ENCODE data around the gene ATG2A.

ATG2A gene

GRCh38 chr11:64925536-64926436 lies 8.8 kb upstream of the ATG2A start:
- Histone ChIP-seq H3K4me3 (ENCODE audit: insufficient read depth, low read depth, low read length, poor library complexity, severe bottlenecking) (peak overlapping the region; percentile 90), H3K4me1 (ENCODE audit: control insufficient read depth, insufficient read depth, low read length, poor library complexity, severe bottlenecking) (peaks cover 16% of the 10 kb centered on the region), H3K27me3 (replicated peaks; ENCODE audit: control insufficient read depth, insufficient read depth, low read length, poor library complexity, severe bottlenecking) (no peaks in the 10 kb centered on the region)

GRCh38 chr11:64924910-64925284 lies 7.9 kb upstream of the ATG2A start:
- H3K4me3 ChIP-seq (ENCODE audit: insufficient read depth, low read depth, low read length, poor library complexity, severe bottlenecking), result peak overlapping the region; percentile 90
- H3K9me3 ChIP-seq (ENCODE audit: control insufficient read depth, low read length), result no peaks in the 10 kb centered on the region
- H3K36me3 ChIP-seq (ENCODE audit: control insufficient read depth, insufficient read depth, low read length), result peaks cover 5% of the 10 kb centered on the region
- peaks cover 16% of the 10 kb centered on the region for H3K4me1 ChIP-seq (ENCODE audit: control insufficient read depth, insufficient read depth, low read length, poor library complexity, severe bottlenecking)
- H3K27ac ChIP-seq (ENCODE audit: insufficient read depth, low read length, poor library complexity, severe bottlenecking), result peak overlapping the region; percentile 85
- H3K27me3 ChIP-seq (replicated peaks; ENCODE audit: control insufficient read depth, insufficient read depth, low read length, poor library complexity, severe bottlenecking), result no peaks in the 10 kb centered on the region
- DNase-seq, result no peak

More at GRCh38 chr11:64925536-64926436, 8.8 kb upstream of the ATG2A start:
- no peak overlapping the region for H3K27ac ChIP-seq (ENCODE audit: insufficient read depth, low read length, poor library complexity, severe bottlenecking)
- no peak for DNase-seq
- no peaks in the 10 kb centered on the region for H3K9me3 ChIP-seq (ENCODE audit: control insufficient read depth, low read length)
- peaks cover 14% of the 10 kb centered on the region for H3K36me3 ChIP-seq (ENCODE audit: control insufficient read depth, insufficient read depth, low read length)

GRCh38 chr11:64923944-64924909 lies 7.2 kb upstream of the ATG2A start, which contains the start of gene PPP2R5B:
TSS of gene PPP2R5B (plus strand) at chr11:64924689. CDS start at chr11:64925735, 1,046 bp downstream.
- Histone ChIP-seq H3K4me1 (ENCODE audit: control insufficient read depth, insufficient read depth, low read length, poor library complexity, severe bottlenecking) (peaks cover 16% of the 10 kb centered on the region), H3K36me3 (ENCODE audit: control insufficient read depth, insufficient read depth, low read length) (peaks cover 4% of the 10 kb centered on the region), H3K9me3 (ENCODE audit: control insufficient read depth, low read length) (no peaks in the 10 kb centered on the region), H3K4me3 (ENCODE audit: insufficient read depth, low read depth, low read length, poor library complexity, severe bottlenecking) (peak within 1 kb of the TSS; percentile 90), H3K27me3 (replicated peaks; ENCODE audit: control insufficient read depth, insufficient read depth, low read length, poor library complexity, severe bottlenecking) (no peaks in the 10 kb centered on the region), H3K27ac (ENCODE audit: insufficient read depth, low read length, poor library complexity, severe bottlenecking) (peak within 1 kb of the TSS; percentile 85)
- DNase-seq, result peak; percentile 76 to 85 (median 85)

GRCh38 chr11:64923151-64923661 lies 6.2 kb upstream of the ATG2A start:
- Histone ChIP-seq H3K27me3 (replicated peaks; ENCODE audit: control insufficient read depth, insufficient read depth, low read length, poor library complexity, severe bottlenecking) (no peaks in the 10 kb centered on the region), H3K9me3 (ENCODE audit: control insufficient read depth, low read length) (no peaks in the 10 kb centered on the region), H3K27ac (ENCODE audit: insufficient read depth, low read length, poor library complexity, severe bottlenecking) (no peak overlapping the region), H3K4me3 (ENCODE audit: insufficient read depth, low read depth, low read length, poor library complexity, severe bottlenecking) (no peak overlapping the region), H3K4me1 (ENCODE audit: control insufficient read depth, insufficient read depth, low read length, poor library complexity, severe bottlenecking) (peaks cover 16% of the 10 kb centered on the region), H3K36me3 (ENCODE audit: control insufficient read depth, insufficient read depth, low read length) (peaks cover 2% of the 10 kb centered on the region)
- DNase-seq, result no peak

GRCh38 chr11:64921384-64921783 lies 4.4 kb upstream of the ATG2A start:
- Histone ChIP-seq H3K4me1 (ENCODE audit: control insufficient read depth, insufficient read depth, low read length, poor library complexity, severe bottlenecking) (peaks cover 21% of the 10 kb centered on the region), H3K9me3 (ENCODE audit: control insufficient read depth, low read length) (no peaks in the 10 kb centered on the region), H3K4me3 (ENCODE audit: insufficient read depth, low read depth, low read length, poor library complexity, severe bottlenecking) (no peak overlapping the region), H3K36me3 (ENCODE audit: control insufficient read depth, insufficient read depth, low read length) (no peaks in the 10 kb centered on the region), H3K27ac (ENCODE audit: insufficient read depth, low read length, poor library complexity, severe bottlenecking) (no peak overlapping the region), H3K27me3 (replicated peaks; ENCODE audit: control insufficient read depth, insufficient read depth, low read length, poor library complexity, severe bottlenecking) (no peaks in the 10 kb centered on the region)
- no peak for DNase-seq

GRCh38 chr11:64920124-64920523 lies 3.1 kb upstream of the ATG2A start:
- H3K4me3 ChIP-seq (ENCODE audit: insufficient read depth, low read depth, low read length, poor library complexity, severe bottlenecking), result no peak overlapping the region
- no peaks in the 10 kb centered on the region for H3K27me3 ChIP-seq (replicated peaks; ENCODE audit: control insufficient read depth, insufficient read depth, low read length, poor library complexity, severe bottlenecking)
- H3K36me3 ChIP-seq (ENCODE audit: control insufficient read depth, insufficient read depth, low read length), result no peaks in the 10 kb centered on the region
- peaks cover 24% of the 10 kb centered on the region for H3K4me1 ChIP-seq (ENCODE audit: control insufficient read depth, insufficient read depth, low read length, poor library complexity, severe bottlenecking)
- H3K27ac ChIP-seq (ENCODE audit: insufficient read depth, low read length, poor library complexity, severe bottlenecking), result no peak overlapping the region
- no peak for DNase-seq
- no peaks in the 10 kb centered on the region for H3K9me3 ChIP-seq (ENCODE audit: control insufficient read depth, low read length)

- Histone ChIP-seq H3K4me1 (ENCODE audit: control insufficient read depth, insufficient read depth, low read length, poor library complexity, severe bottlenecking) (peaks cover 21% of the 10 kb centered on the region), H3K27ac (ENCODE audit: insufficient read depth, low read length, poor library complexity, severe bottlenecking) (no peak overlapping the region), H3K9me3 (ENCODE audit: control insufficient read depth, low read length) (no peaks in the 10 kb centered on the region), H3K4me3 (ENCODE audit: insufficient read depth, low read depth, low read length, poor library complexity, severe bottlenecking) (no peak overlapping the region), H3K27me3 (replicated peaks; ENCODE audit: control insufficient read depth, insufficient read depth, low read length, poor library complexity, severe bottlenecking) (no peaks in the 10 kb centered on the region), H3K36me3 (ENCODE audit: control insufficient read depth, insufficient read depth, low read length) (no peaks in the 10 kb centered on the region)
- DNase-seq, result no peak
Observed at GRCh38 chr11:64919627-64920026, 2.6 kb upstream of the ATG2A start.

- H3K36me3 ChIP-seq (ENCODE audit: control insufficient read depth, insufficient read depth, low read length), result peaks cover 16% of the 10 kb centered on the region
- peak overlapping the region; percentile 48 for H3K27ac ChIP-seq (ENCODE audit: insufficient read depth, low read length, poor library complexity, severe bottlenecking)
- H3K27me3 ChIP-seq (replicated peaks; ENCODE audit: control insufficient read depth, insufficient read depth, low read length, poor library complexity, severe bottlenecking), result no peaks in the 10 kb centered on the region
- peaks cover 17% of the 10 kb centered on the region for H3K4me1 ChIP-seq (ENCODE audit: control insufficient read depth, insufficient read depth, low read length, poor library complexity, severe bottlenecking)
- DNase-seq, result no peak
- H3K4me3 ChIP-seq (ENCODE audit: insufficient read depth, low read depth, low read length, poor library complexity, severe bottlenecking), result no peak overlapping the region
- no peaks in the 10 kb centered on the region for H3K9me3 ChIP-seq (ENCODE audit: control insufficient read depth, low read length)
Observed at GRCh38 chr11:64918017-64918416, 1.0 kb upstream of the ATG2A start.

- Histone ChIP-seq H3K9me3 (ENCODE audit: control insufficient read depth, low read length) (no peaks in the 10 kb centered on the region), H3K36me3 (ENCODE audit: control insufficient read depth, insufficient read depth, low read length) (peaks cover 19% of the 10 kb centered on the region), H3K27ac (ENCODE audit: insufficient read depth, low read length, poor library complexity, severe bottlenecking) (peak overlapping the region; percentile 48), H3K4me3 (ENCODE audit: insufficient read depth, low read depth, low read length, poor library complexity, severe bottlenecking) (peak overlapping the region; percentile 34), H3K27me3 (replicated peaks; ENCODE audit: control insufficient read depth, insufficient read depth, low read length, poor library complexity, severe bottlenecking) (no peaks in the 10 kb centered on the region), H3K4me1 (ENCODE audit: control insufficient read depth, insufficient read depth, low read length, poor library complexity, severe bottlenecking) (peaks cover 17% of the 10 kb centered on the region)
- no peak for DNase-seq
Observed at GRCh38 chr11:64917663-64917995, 620 bp upstream of the ATG2A start.
